Putamen (tissue), 1 donor: ENCODE measurements around the gene MAGI1.
"Not testable (repeated sequence)": the region's sequence is repeated elsewhere in the genome, so short reads cannot be mapped to it uniquely, and the experiment has no call there.

ENCODE experiments used
- DNase-seq: peaks from one replicate; pipeline ENCODE4 v3.0.0-alpha.2; 2016; ENCODE audit warnings: low spot score

The MAGI1 gene

DNA sequence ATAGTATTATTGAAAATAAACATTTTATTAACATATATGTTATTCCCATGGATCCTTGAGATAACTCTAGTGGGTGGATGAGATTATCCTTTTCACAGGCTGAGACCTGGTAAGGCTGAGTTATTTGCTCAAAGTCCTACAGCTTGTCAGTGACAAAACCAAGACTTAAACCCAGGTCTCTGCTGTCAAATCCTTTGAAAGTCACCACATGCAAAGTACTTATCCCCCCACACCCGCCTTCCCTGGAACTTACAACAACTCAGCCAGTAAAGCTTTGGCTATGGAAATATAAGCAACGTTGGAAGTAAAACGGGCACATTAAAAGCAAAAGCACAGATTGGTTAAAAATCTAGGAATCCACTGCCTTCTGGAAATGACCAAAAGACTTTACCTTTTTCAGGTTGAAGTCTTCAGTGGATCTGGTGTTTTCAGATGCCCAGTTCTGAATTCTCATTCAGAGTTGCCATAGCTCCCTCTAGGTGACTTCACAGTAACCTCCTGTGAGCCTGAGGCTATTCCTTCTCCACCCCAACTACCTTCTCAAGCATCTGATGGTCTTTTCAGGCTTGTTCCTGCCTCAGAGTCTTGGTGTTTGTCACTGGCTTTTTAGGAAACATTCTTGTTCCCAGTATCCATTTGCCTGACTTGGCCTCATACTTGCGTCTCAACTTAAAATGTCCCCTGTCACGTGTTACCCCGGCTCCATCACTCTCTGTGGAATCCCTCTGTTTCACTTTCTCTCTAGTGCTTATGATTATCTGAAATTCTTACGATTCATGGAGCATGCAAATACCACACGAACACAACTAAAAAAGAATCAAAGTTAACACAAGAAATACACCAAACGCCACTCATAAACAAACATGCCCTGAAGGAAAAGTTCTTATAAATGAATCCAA lies 131.2 kb downstream of the MAGI1 start:
- no peak for DNase-seq

DNA sequence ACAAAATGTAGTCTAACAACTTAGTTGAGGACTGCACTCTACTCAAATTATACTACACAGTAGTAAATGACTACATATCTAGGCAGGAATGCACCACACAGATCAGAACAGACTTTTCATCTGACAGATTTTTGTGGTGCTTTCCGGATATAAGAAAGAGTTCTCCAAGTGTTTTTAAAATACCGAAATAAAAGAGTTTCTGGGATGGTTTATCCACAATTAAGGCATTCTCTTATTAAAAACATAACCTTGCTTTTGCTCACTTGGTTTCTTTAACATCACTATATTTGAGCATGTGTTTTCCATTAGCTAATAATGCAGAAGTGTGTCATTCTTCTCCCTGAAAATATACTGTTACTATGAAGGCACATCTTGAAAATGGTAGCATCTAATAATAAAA lies 132.9 kb downstream of the MAGI1 start:
- DNase-seq, result no peak

DNA sequence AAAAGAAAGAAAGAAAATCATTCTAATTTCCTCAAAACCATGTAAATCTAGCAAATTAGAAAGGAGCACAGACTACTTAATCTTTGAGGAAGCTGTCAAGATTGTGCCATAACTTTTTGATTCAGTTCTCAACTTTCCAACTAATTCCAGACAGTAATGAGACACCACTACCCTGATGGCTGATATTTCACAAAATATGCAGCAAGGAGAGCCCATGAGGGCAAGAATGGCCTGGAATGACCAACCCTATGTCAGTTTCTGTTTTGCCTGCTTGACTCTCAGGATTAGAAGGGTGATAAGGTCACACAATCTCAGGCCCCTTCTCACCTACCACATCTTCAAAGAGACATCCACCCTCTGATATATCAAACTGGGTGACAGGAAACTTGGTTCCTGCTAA lies 134.7 kb downstream of the MAGI1 start:
- DNase-seq, result no peak

DNA sequence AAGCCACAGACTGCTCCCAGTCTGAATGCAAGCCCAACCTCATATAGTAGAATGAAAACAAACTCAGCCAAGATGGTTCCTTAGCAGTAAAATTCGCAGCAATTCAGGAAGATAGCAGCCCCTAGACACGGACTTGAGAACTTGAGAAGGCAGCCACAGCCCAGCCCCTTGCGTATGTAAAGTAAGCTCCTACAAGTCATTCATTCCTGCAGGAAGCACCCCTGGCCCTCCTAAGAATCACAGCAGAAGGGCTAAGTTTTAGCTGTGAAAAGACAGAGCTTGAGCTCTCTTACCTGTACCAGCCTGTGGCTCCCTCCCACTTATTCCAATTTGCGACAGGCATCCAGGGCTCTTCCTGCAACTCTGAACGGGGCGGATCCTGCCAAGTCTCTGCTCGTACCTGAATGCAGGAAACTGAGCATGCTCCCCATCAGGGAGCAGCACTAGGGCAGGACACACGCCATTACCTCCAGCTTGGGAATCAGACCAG lies 136.4 kb downstream of the MAGI1 start:
- DNase-seq, result peak; percentile 45

- no peak for DNase-seq
These were observed 137.5 kb downstream of the MAGI1 start for GRCh38 chr3:65901226-65901625.

DNA sequence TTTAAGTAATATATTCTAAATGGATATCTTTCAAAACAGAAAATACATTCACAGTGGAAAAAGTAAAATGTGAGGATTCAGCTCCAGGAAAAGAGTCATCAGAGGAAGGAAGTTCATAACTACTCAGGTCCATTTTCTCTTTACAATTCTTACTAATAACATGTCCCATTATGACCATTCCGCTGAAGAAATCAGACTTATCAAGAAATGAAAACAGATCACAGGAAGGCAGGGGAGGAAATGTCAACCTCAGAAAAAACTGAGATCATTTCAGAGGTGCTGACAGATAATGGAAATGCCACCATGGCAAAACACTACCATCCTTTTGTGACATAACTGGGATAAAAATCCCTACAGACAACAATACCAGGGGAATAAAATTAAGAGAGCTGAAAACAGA lies 139.5 kb downstream of the MAGI1 start:
- no peak for DNase-seq

DNA sequence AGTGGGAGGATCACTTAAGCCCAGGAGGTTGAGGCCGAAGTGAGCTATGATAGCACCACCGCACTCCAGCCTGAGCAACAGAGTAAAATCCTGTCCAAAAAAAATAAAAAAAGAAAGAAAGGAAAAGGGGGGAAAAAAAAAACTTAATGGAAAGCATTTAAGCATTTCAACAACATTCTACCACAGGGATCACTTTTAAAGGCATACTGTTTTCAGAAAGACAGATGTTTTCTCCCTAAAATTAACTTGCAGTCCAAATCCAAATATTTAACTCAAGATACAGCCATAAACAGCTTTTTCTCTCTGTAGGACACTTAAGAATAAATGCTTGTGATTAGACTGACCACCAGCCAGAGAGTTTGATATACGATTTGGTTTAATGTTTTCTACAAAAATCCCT lies 141.0 kb downstream of the MAGI1 start:
- no peak for DNase-seq

GRCh38 chr3:65896321-65896720 lies 142.4 kb downstream of the MAGI1 start:
- no peak for DNase-seq

DNA sequence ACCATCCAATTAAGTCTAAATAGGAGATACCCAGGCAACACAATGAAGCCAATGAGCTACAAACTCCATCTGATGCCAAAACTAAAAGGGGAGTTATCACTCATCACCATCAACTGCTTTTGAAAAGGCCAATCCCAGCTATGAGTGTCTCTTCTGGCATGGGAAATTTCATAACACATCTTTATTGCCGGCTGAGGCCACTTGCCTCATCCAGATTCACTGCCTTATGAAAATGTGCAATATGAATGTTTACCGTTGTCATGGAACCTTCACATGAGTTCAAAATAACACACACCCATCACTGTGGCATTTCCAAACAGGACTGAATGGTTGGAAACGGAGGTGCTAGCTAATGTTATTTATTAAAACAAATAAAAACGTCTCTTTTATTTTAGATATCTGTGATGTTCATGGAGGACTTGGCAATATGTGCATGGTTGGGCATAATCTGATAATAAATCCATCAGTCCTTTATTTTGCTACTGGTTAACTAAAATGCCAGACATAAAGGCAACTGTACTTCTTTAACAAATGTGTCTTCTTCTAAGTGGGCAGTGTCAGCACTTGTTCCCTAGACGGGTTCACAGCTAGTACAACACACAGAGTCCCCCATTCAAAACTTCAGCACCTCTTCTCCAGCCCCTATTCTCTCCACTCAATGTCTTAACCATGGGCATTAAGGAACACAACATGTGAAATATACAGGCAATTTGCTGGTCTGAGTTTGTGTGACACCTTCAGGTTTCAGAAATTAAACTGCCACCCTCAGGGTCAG lies 143.9 kb downstream of the MAGI1 start:
- no peak for DNase-seq

GRCh38 chr3:65894126-65894525 lies 144.6 kb downstream of the MAGI1 start:
- DNase-seq, result no peak

GRCh38 chr3:65893631-65894030 lies 145.1 kb downstream of the MAGI1 start:
- no peak for DNase-seq

GRCh38 chr3:65891477-65891876 lies 147.2 kb downstream of the MAGI1 start:
- not testable (repeated sequence) for DNase-seq

DNA sequence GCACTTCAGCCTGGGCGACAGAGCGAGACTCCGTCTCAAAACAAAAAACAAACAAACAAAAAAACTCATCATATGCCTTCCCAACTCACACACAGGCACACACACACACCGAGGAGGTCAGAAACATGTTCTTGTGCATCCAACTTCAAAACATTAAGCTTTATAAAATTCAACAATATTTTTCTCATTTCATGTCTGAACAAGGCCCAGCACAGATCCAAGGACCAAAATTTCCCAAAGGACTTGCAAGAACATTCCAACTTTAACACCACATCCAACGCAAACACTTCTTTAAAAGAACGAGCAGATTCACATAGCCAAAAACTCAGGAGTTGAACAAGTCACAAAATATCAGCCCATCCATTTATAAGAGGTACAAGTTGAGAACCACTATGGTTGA lies 148.4 kb downstream of the MAGI1 start:
- DNase-seq, result no peak

DNA sequence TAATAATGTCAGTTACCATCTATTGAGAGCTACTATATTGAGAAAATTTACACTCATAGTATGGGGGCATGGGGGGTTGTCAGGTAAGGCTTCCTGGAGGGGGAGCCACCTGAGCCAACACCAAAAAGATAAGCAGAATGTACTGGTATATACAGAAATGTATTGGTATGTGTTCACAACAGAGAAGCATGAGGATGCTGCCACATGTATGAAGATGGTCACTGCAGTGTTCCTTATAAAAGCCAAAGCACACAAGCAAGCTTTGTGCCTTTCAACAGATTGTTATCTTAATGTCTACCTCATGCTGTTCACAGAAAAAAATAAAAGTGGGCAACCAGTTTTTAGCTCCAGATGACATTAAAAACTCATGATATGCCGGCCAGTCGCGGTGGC lies 149.0 kb downstream of the MAGI1 start:
- no peak for DNase-seq

DNA sequence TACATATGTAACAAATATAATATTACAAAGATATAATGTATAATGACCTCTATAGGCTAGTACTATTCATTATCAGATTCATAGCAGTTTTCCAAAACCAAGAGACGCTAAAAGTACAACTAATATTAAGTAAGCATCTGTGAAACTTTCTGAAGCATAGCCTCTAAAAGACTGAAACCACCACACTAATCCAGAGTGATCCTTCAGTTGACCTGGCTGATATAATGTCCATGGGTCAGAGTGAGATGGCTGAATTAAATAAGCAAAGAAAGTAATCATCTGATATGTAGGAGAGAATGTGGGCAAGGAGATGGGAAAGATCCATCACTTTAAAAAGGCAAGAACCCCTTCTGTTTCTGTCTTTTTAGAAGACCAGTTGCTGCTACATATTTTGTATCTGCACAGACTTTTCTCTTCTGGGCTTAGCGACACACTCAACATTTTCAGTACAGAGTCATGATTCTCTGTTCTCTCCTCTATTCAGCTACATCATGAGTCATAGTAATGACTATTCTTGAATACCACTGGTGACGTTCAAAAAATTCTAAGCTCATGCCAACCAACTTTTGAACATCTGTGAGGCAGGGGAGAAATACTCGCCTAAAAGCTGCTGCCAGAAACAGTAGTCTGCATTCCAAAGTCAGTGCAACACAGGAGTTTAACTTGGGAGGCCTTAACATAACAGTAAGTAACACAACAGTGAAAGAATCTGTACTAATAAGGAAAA lies 149.6 kb downstream of the MAGI1 start:
- peak; percentile 17 for DNase-seq

- DNase-seq, result no peak
These were observed 150.5 kb downstream of the MAGI1 start for GRCh38 chr3:65888196-65888595.

GRCh38 chr3:65886391-65886790 lies 152.3 kb downstream of the MAGI1 start:
- DNase-seq, result no peak

GRCh38 chr3:65884071-65884470 lies 154.6 kb downstream of the MAGI1 start:
- no peak for DNase-seq

GRCh38 chr3:65883613-65884012 lies 155.1 kb downstream of the MAGI1 start:
- no peak for DNase-seq

- DNase-seq, result no peak
These were observed 158.4 kb downstream of the MAGI1 start for GRCh38 chr3:65880350-65880749.

- DNase-seq, result no peak
These were observed 159.3 kb downstream of the MAGI1 start for GRCh38 chr3:65879372-65879771.

DNA sequence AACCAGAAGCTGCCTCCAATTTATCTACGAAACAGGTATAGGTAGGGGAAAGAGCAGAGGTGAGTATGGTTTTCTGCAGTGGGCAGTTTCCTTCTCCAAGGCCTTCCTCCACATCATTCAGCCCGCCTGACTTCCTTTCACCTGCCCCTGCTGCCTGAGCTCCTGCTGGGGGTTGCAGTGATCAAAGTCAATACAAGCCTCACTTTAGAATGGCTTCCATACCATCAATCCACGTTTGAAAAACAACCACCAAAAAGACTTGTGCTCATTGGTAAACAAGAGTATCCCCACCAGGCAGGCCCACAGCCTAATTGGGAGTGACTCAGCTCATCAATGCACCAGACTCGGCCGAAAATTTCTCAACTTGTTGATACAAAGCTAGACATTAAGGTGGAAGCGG lies 159.9 kb downstream of the MAGI1 start:
- DNase-seq, result no peak
